Caco-2 (cell line): ENCODE measurements around the gene FURIN. TPM values are rescaled to one million over a fixed set of nuclear protein-coding genes. Genes with fewer than 3 reads are reported as not detected.

ENCODE experiments used
- BruUV-seq: library from RNA; stranded (reverse); fragments of 400-500 nt; replicated peaks from 2 replicates; lab custom pipeline; 2021; lab: Mats Ljungman, UMichigan
- CTCF ChIA-PET: fragments of 300-600 bp; sonication (Branson Sonifier 250); formaldehyde crosslinking; loops from one replicate; lab custom pipeline; 2022; ENCODE audit warnings: antibody characterized with exemption; lab: Charles Lee
- POLR2A ChIA-PET: fragments of 300-600 bp; sonication (Branson Sonifier 250); formaldehyde crosslinking; loops from one replicate; lab custom pipeline; 2022; ENCODE audit warnings: antibody characterized with exemption; lab: Charles Lee
- DNase-seq, 2 experiments: peaks; one replicate each; pipeline versions ENCODE4 v3.0.0 to v3.0.0-alpha.2; 2020 to 2022
- H3K27me3 ChIP-seq: replicated peaks from 2 replicates; pipeline ENCODE4 v1.6.0; 2011; ENCODE audit warnings: low read length; ENCODE audit not compliant: control insufficient read depth, insufficient read depth
- H3K36me3 ChIP-seq: 2 replicates; pipeline ENCODE4 v1.5.1; 2011; ENCODE audit warnings: low read length; ENCODE audit not compliant: control insufficient read depth, insufficient read depth
- H3K4me1 ChIP-seq: fragments of 250-450 bp; sonication (Bioruptor Pico); 2 replicates; pipeline ENCODE4 v1.5.1; 2020; ENCODE audit warnings: mild to moderate bottlenecking
- H3K4me3 ChIP-seq: 2 replicates; pipeline ENCODE4 v1.5.1; 2011; ENCODE audit warnings: low read depth, mild to moderate bottlenecking, control low read depth, low read length
- H3K9me3 ChIP-seq: fragments of 250-450 bp; sonication (Bioruptor Pico); 2 replicates; pipeline ENCODE4 v1.5.1; 2020; ENCODE audit warnings: mild to moderate bottlenecking, moderate library complexity
- H3K27ac Mint-ChIP-seq: one replicate; pipeline ENCODE4 v1.8.0; 2022; ENCODE audit warnings: mixed read lengths; ENCODE audit not compliant: unreplicated experiment
- H3K27me3 Mint-ChIP-seq: one replicate; pipeline ENCODE4 v1.8.0; 2022; ENCODE audit warnings: mixed read lengths; ENCODE audit not compliant: insufficient read depth, unreplicated experiment
- H3K36me3 Mint-ChIP-seq: one replicate; pipeline ENCODE4 v1.8.0; 2022; ENCODE audit warnings: mild to moderate bottlenecking, mixed read lengths; ENCODE audit not compliant: insufficient read depth, unreplicated experiment
- H3K4me1 Mint-ChIP-seq: one replicate; pipeline ENCODE4 v1.8.0; 2022; ENCODE audit warnings: low read depth, mixed read lengths; ENCODE audit not compliant: unreplicated experiment
- H3K4me3 Mint-ChIP-seq: one replicate; pipeline ENCODE4 v1.8.0; 2022; ENCODE audit warnings: mild to moderate bottlenecking, moderate library complexity, mixed read lengths; ENCODE audit not compliant: unreplicated experiment
- H3K9me3 Mint-ChIP-seq: one replicate; pipeline ENCODE4 v1.8.0; 2022; ENCODE audit warnings: mixed read lengths; ENCODE audit not compliant: unreplicated experiment
- CTCF ChIP-seq, 2 experiments: fragments of 200-600 bp in 1 of 2; IDR thresholded peaks; 1 replicate in 1 of 2; 2 replicates in 1 of 2; pipeline versions ENCODE4 v1.5.1 to v1.8.0; 2011 to 2022; ENCODE audit warnings: antibody characterized with exemption in 1 of 2, control low read depth in 1 of 2, inconsistent platforms in 1 of 2, low read depth in 1 of 2, low read length in 1 of 2, mild to moderate bottlenecking in 1 of 2, moderate library complexity in 1 of 2; ENCODE audit not compliant: insufficient read depth in 1 of 2, severe bottlenecking in 1 of 2, unreplicated experiment in 1 of 2
- intact Hi-C: fragments of 100-400 bp; cut with micrococcal nuclease; formaldehyde crosslinking; loops from one replicate; pipeline ENCODE4 v1.10.0; 2022; ENCODE audit not compliant: unreplicated experiment
- total RNA-seq: library from RNA; stranded (reverse); gene quantifications from 2 replicates; pipeline ENCODE4 v1.2.3, GENCODE V29; 2022

The FURIN gene
- total RNA-seq, 1 experiment from 2014 or later, result 43.0 TPM

GRCh38 chr15:90836296-90836871 lies 32.0 kb upstream of the FURIN start:
- no peak for DNase-seq
- ChIA-PET CTCF (no interaction called here), POLR2A (interaction anchor here (0.7 kb wide), 1 partner anchor 603 kb away, joined by 16 read pairs; no protein-coding TSS in a partner anchor)
- Histone ChIP-seq H3K4me3 (no peak overlapping the region), H3K9me3 (no peaks in the 10 kb centered on the region), H3K36me3 (no peaks in the 10 kb centered on the region), H3K4me1 (peaks cover 21% of the 10 kb centered on the region), H3K27me3 (no peaks in the 10 kb centered on the region)
- no peaks in the 10 kb centered on the region for H3K9me3 Mint-ChIP-seq
- intact Hi-C loops, result no loop called here
- no peaks in the 10 kb centered on the region for H3K27me3 Mint-ChIP-seq
- no peak for TF ChIP-seq CTCF (IDR thresholded peaks at IDR 0.05; ENCODE audit: insufficient read depth in 1 of 2, low read depth in 1 of 2, low read length in 1 of 2, severe bottlenecking in 1 of 2, unreplicated experiment in 1 of 2)
- BruUV-seq, result no TSS peak
- no peak overlapping the region for H3K27ac Mint-ChIP-seq
- no peak overlapping the region for H3K4me3 Mint-ChIP-seq
- no peaks in the 10 kb centered on the region for H3K36me3 Mint-ChIP-seq
- H3K4me1 Mint-ChIP-seq, result peaks cover 22% of the 10 kb centered on the region

- no peaks in the 10 kb centered on the region for H3K27me3 Mint-ChIP-seq
- POLR2A ChIA-PET, result no interaction called here
- H3K36me3 Mint-ChIP-seq, result no peaks in the 10 kb centered on the region
- DNase-seq, result no peak
- CTCF ChIA-PET, result no interaction called here
- TF ChIP-seq CTCF (IDR thresholded peaks at IDR 0.05; ENCODE audit: insufficient read depth in 1 of 2, low read depth in 1 of 2, low read length in 1 of 2, severe bottlenecking in 1 of 2, unreplicated experiment in 1 of 2), result no peak
- H3K9me3 Mint-ChIP-seq, result no peaks in the 10 kb centered on the region
- intact Hi-C loops, result no loop called here
- H3K4me1 Mint-ChIP-seq, result peaks cover 22% of the 10 kb centered on the region
- H3K4me1 ChIP-seq, result peaks cover 21% of the 10 kb centered on the region
- no TSS peak for BruUV-seq
- H3K27ac Mint-ChIP-seq, result no peak overlapping the region
- H3K36me3 ChIP-seq, result no peaks in the 10 kb centered on the region
- H3K4me3 Mint-ChIP-seq, result no peak overlapping the region
- H3K9me3 ChIP-seq, result no peaks in the 10 kb centered on the region
- H3K27me3 ChIP-seq, result no peaks in the 10 kb centered on the region
- H3K4me3 ChIP-seq, result no peak overlapping the region
Measured at GRCh38 chr15:90837094-90837493, 31.3 kb upstream of the FURIN start.

- Histone ChIP-seq H3K4me1 (peaks cover 21% of the 10 kb centered on the region), H3K4me3 (no peak overlapping the region), H3K27me3 (no peaks in the 10 kb centered on the region), H3K9me3 (no peaks in the 10 kb centered on the region), H3K36me3 (no peaks in the 10 kb centered on the region)
- H3K9me3 Mint-ChIP-seq, result no peaks in the 10 kb centered on the region
- TF ChIP-seq CTCF (IDR thresholded peaks at IDR 0.05; ENCODE audit: insufficient read depth in 1 of 2, low read depth in 1 of 2, low read length in 1 of 2, severe bottlenecking in 1 of 2, unreplicated experiment in 1 of 2), result no peak
- ChIA-PET CTCF (no interaction called here), POLR2A (no interaction called here)
- H3K27ac Mint-ChIP-seq, result no peak overlapping the region
- H3K4me3 Mint-ChIP-seq, result no peak overlapping the region
- no peak for DNase-seq
- no TSS peak for BruUV-seq
- H3K27me3 Mint-ChIP-seq, result no peaks in the 10 kb centered on the region
- peaks cover 22% of the 10 kb centered on the region for H3K4me1 Mint-ChIP-seq
- no peaks in the 10 kb centered on the region for H3K36me3 Mint-ChIP-seq
- intact Hi-C loops, result no loop called here
Measured at GRCh38 chr15:90838139-90838538, 30.2 kb upstream of the FURIN start.
